Nephron (organoid): ENCODE results near the gene C20orf96.

Experiments used
- H3K27ac Mint-ChIP-seq, 3 experiments: 2 replicates each; pipeline ENCODE4 v1.8.0; 2020; ENCODE audit warnings: mixed read lengths in 3 of 3, mild to moderate bottlenecking in 2 of 3, moderate library complexity in 1 of 3
- H3K27me3 Mint-ChIP-seq: 2 replicates; pipeline ENCODE4 v1.8.0; 2021; ENCODE audit warnings: low read depth, mild to moderate bottlenecking, moderate library complexity, mixed read lengths
- H3K36me3 Mint-ChIP-seq: 2 replicates; pipeline ENCODE4 v1.8.0; 2020; ENCODE audit warnings: low read depth, mixed read lengths
- H3K4me1 Mint-ChIP-seq: 2 replicates; pipeline ENCODE4 v1.8.0; 2020; ENCODE audit warnings: mixed read lengths
- H3K4me3 Mint-ChIP-seq, 3 experiments: 2 replicates each; pipeline ENCODE4 v1.8.0; 2020; ENCODE audit warnings: mild to moderate bottlenecking in 3 of 3, mixed read lengths in 3 of 3, moderate library complexity in 2 of 3
- H3K9me3 Mint-ChIP-seq: 2 replicates; pipeline ENCODE4 v1.8.0; 2020; ENCODE audit warnings: mixed read lengths
- CTCF ChIP-seq, 3 experiments: fragments of 200-600 bp; sonication (generic); IDR thresholded peaks; one replicate each; pipeline ENCODE4 v1.5.0; 2021; ENCODE audit warnings: antibody characterized with exemption in 3 of 3; ENCODE audit not compliant: unreplicated experiment in 3 of 3

C20orf96 gene

GRCh38 chr20:298776-299391 is 8.3 kb upstream of the C20orf96 start:
- peak overlapping the region; percentile 96 to 98 (median 97) for H3K27ac Mint-ChIP-seq
- no peak for TF ChIP-seq CTCF (IDR thresholded peaks at IDR 0.05; ENCODE audit: unreplicated experiment in 3 of 3)

GRCh38 chr20:297925-298775 is 7.6 kb upstream of the C20orf96 start:
- H3K4me1 Mint-ChIP-seq, result peaks cover 52% of the 10 kb centered on the region
- peak overlapping the region; percentile 96 to 98 (median 97) for H3K27ac Mint-ChIP-seq
- no peaks in the 10 kb centered on the region for H3K9me3 Mint-ChIP-seq
- TF ChIP-seq CTCF (IDR thresholded peaks at IDR 0.05; ENCODE audit: unreplicated experiment in 3 of 3), result no peak
- H3K36me3 Mint-ChIP-seq, result peaks cover 14% of the 10 kb centered on the region
- no peaks in the 10 kb centered on the region for H3K27me3 Mint-ChIP-seq
- peak overlapping the region; percentile 96 to 99 (median 99) for H3K4me3 Mint-ChIP-seq

More at GRCh38 chr20:298776-299391, 8.3 kb upstream of the C20orf96 start:
- Mint-ChIP-seq H3K27me3 (no peaks in the 10 kb centered on the region), H3K36me3 (peaks cover 18% of the 10 kb centered on the region), H3K4me3 (peak overlapping the region; percentile 96 to 99 (median 99)), H3K9me3 (no peaks in the 10 kb centered on the region), H3K4me1 (peaks cover 58% of the 10 kb centered on the region)

- peak in 2 of 3 experiments; percentile 8 to 17 for TF ChIP-seq CTCF (IDR thresholded peaks at IDR 0.05; ENCODE audit: unreplicated experiment in 3 of 3)
- no peaks in the 10 kb centered on the region for H3K9me3 Mint-ChIP-seq
- peaks cover 46% of the 10 kb centered on the region for H3K4me1 Mint-ChIP-seq
- H3K4me3 Mint-ChIP-seq, result peak within 1 kb of the TSS; percentile 100
- peak within 1 kb of the TSS; percentile 99 to 100 (median 100) for H3K27ac Mint-ChIP-seq
- H3K27me3 Mint-ChIP-seq, result no peaks in the 10 kb centered on the region
- peaks cover 11% of the 10 kb centered on the region for H3K36me3 Mint-ChIP-seq
These were observed 6.8 kb upstream of the C20orf96 start, which contains the start of gene ZCCHC3 for GRCh38 chr20:297098-297924. Gene ZCCHC3 (plus strand): TSS chr20:297570. CDS start chr20:297587, 17 bp downstream.

- Mint-ChIP-seq H3K4me1 (peaks cover 31% of the 10 kb centered on the region), H3K9me3 (no peaks in the 10 kb centered on the region), H3K27me3 (no peaks in the 10 kb centered on the region), H3K4me3 (peak overlapping the region; percentile 82 to 100 (median 86)), H3K36me3 (peaks cover 11% of the 10 kb centered on the region), H3K27ac (peak overlapping the region; percentile 86 to 96 (median 94))
- TF ChIP-seq CTCF (IDR thresholded peaks at IDR 0.05; ENCODE audit: unreplicated experiment in 3 of 3), result no peak
These were observed 5.3 kb upstream of the C20orf96 start for GRCh38 chr20:295804-296203.

- Mint-ChIP-seq H3K27ac (peak overlapping the region in 2 of 3 experiments; percentile 60 to 82), H3K9me3 (no peaks in the 10 kb centered on the region), H3K36me3 (peaks cover 7% of the 10 kb centered on the region), H3K4me3 (peak overlapping the region; percentile 15 to 62 (median 42)), H3K4me1 (peaks cover 24% of the 10 kb centered on the region), H3K27me3 (no peaks in the 10 kb centered on the region)
- no peak for TF ChIP-seq CTCF (IDR thresholded peaks at IDR 0.05; ENCODE audit: unreplicated experiment in 3 of 3)
These were observed 4.1 kb upstream of the C20orf96 start for GRCh38 chr20:294602-295001.
